Endothelial cell of hepatic sinusoid (primary cell): Measurements from ENCODE around the gene CCDC6.

Experiments used
- in situ Hi-C: cut with HindIII; loops from 2 replicates; pipeline ENCODE4 v1.10.0; 2017; ENCODE audit warnings: low sequenced_read_pairs

Gene CCDC6

GRCh38 chr10:59907537-59907917 is 1.2 kb upstream of the CCDC6 start:
- in situ Hi-C loops: loop anchor here (5.0 kb wide), 1 partner anchor 75 kb away; no protein-coding TSS in a partner anchor

GRCh38 chr10:59905731-59906416 is 482 bp downstream of the CCDC6 start:
- in situ Hi-C loops: loop anchor here (5.0 kb wide), 1 partner anchor 74 kb away; no protein-coding TSS in a partner anchor

DNA sequence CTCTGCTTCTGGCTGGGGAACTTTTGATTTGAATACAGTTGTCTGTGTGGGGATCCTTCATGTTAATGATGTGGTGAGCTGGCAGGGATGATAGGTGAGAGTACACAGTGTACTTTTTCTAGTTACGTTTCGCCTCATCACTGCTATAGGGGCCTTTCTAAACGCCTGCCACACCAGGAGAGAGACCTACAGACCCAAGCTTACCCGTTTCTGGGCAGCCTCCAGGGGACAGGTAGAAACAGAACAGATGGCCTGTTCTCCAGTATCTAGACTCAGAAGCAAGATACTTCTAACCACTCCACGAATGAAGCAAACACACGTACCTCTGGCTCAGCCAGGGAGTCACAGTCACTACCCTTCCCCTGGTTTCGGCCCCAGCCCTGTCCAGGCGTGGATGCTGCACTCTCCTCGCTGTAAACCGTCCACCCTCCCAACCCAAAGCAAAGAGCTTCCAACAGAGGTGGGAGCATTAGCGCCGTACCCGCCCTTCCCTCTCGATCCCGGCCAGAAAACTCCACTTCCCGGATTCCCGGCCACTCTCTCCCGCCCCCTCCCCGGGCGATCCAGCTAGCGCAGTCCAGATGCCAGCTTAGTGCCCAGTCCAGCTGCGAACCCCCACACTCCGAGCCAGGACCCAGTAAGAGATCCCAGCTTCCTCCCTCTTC is 1.2 kb downstream of the CCDC6 start:
- in situ Hi-C loops: loop anchor here (5.0 kb wide), 1 partner anchor 73 kb away; no protein-coding TSS in a partner anchor

DNA sequence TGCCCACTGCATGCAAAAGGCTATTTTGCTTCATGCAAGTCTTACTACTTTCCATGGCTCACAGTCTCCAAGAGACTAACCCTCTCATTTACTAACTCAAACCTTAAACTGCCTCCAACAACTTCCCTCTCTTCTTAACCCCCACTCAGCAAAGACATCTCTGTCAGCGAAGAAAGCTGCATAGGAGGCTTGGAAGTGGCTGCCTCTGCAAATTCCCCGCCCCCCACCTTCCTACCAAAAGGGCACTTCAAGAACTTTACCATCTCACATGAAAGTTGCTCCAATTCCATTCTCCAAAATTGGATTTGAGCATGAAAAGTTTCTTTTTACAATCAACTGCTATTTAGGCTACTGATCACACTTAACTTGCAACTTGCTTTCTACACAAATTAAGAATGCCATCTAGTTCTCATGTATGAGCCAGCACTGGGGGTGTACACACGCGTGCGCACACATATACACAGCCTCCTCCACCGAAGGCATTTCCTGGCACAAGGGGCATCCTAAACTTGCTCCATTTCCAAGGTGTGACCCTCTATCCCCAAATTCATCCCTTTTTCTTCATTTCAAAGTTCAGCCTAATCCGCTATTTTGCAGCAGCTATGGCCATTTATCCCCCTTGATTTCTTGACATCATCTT is 1.8 kb downstream of the CCDC6 start:
- in situ Hi-C loops: loop anchor here (5.0 kb wide), 1 partner anchor 72 kb away; no protein-coding TSS in a partner anchor

GRCh38 chr10:59903871-59904270 is 2.5 kb downstream of the CCDC6 start:
- in situ Hi-C loops: no loop called here

GRCh38 chr10:59902016-59902415 is 4.3 kb downstream of the CCDC6 start:
- in situ Hi-C loops: no loop called here

DNA sequence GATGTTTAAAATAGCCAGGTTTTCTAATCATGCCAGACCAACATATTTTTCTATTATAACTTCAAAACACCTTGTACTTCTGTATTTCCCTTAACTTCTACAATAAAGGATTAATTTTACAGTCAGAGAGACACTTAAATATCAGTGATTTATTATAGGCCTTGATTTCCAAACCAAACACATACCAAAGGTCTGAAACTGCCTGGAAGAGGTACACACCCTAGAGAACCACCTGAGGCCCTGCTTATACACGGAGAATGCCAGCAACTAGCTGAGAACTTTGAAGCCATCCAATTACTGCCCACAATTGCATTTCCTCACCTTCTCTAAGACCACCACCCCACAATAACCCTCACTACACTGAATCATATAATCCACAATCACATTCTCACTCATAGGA is 4.9 kb downstream of the CCDC6 start:
- in situ Hi-C loops: no loop called here

DNA sequence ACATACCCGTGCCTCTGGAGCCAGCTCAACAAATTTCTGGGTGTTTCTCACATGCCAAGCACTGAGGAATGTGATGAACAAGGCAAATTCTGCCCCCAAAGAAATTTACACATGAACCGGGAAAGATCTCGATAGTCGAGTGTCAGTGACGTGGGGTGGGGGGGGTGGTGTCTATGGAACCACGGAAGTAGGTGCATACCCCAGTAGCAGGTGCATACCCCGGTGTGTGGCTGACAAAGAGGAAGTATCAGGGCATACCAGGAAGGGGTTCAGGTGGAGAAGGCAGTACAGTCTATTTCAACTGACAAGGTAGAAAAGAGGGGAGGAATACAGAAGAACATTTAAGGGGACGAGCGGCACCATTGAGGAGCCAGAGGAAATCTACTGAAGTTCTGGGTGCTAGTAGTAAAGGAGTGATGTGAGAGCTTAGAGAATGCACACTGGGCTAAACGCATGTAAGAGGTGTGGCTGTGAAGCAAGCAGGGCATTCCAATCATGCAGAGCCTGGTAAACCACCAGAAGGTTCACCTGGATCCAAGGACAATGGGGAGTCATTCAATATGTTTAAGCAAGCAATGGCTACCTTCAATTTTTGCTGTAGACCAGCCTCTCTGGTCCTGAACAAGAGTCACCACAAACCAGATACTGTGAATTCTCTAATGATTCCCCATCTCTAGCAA is 6.2 kb downstream of the CCDC6 start:
- in situ Hi-C loops: no loop called here

GRCh38 chr10:59898125-59898835 is 8.1 kb downstream of the CCDC6 start:
- in situ Hi-C loops: loop anchor here (5.0 kb wide), 1 partner anchor 36 kb away; no protein-coding TSS in a partner anchor

- in situ Hi-C loops: loop anchor here (5.0 kb wide), 1 partner anchor 34 kb away; no protein-coding TSS in a partner anchor
These were observed 10.2 kb downstream of the CCDC6 start for GRCh38 chr10:59896191-59896590.

- in situ Hi-C loops: loop anchor here (5.0 kb wide), 1 partner anchor 33 kb away; no protein-coding TSS in a partner anchor
These were observed 10.7 kb downstream of the CCDC6 start for GRCh38 chr10:59895629-59896116.

- in situ Hi-C loops: no loop called here
These were observed 12.2 kb downstream of the CCDC6 start for GRCh38 chr10:59894114-59894513.

DNA sequence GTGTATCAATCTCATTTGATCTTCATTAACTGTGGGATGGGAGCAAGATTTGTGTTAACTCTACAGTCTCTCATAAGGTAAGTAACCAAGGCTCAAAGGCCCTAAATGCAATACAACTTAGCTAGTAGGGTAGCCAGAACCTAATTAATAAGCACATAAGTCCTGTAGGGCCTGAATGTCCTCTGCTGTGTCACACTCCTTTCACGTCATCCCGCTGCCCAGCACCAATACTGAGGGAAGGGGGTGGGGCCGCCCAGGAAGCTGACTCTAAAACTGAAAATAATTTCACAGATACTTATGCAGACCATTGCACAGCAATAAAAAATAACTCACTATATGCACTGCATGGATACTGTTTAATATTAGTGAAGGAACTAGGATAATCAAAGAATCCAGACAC is 13.7 kb downstream of the CCDC6 start:
- in situ Hi-C loops: no loop called here

GRCh38 chr10:59891936-59892335 is 14.4 kb downstream of the CCDC6 start:
- in situ Hi-C loops: no loop called here

DNA sequence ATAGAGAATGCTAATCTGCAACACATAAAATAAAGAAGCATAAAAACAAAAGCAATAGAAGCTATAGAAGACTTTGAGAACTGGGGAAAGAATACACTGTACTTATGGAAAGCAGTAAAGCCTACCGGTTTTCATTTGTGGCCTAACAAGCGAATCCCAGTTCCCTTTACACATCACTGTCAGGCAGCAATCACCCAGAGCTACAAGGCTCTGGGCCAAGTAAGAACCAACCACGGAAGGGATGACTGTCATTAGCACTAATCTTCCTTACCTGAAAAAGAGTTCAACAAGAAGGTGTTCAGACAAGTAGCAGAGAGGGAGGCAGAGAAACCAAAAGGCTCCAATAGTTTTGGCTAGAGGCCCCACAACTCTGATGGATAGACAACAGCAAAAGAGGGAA is 15.0 kb downstream of the CCDC6 start:
- in situ Hi-C loops: no loop called here

- in situ Hi-C loops: no loop called here
These were observed 17.4 kb downstream of the CCDC6 start for GRCh38 chr10:59888781-59889435.

DNA sequence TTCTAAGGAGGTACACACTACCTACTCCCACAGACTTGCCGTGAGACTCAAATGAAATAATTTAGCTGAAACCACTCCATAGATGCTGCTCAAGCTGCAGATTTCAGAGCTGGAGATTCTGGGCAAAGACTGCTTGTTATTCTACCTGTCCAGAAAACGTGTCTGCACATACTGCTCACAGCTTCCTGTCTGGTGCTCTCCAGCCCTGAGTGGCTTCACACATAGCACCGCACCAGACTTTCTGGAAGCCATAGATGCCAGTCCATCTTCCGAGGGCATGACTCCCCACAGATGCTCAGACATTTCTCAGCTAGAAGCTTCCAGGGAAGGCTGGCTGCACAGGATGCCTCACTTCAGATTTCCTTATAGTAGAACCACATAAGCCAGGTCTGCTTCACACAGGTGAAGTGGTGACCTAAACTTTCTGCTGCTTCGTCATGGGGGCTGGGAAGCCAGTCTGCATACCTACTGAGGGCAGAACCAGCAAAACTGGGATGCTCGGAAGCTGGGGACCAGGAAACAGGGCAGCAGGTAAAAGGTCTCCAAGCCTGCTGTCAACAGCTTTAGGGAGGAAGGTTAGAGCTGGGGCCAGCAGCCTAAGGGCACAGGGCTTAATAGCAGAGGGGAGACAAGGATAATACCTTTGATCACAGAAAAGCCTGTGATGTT is 18.2 kb downstream of the CCDC6 start:
- in situ Hi-C loops: no loop called here

DNA sequence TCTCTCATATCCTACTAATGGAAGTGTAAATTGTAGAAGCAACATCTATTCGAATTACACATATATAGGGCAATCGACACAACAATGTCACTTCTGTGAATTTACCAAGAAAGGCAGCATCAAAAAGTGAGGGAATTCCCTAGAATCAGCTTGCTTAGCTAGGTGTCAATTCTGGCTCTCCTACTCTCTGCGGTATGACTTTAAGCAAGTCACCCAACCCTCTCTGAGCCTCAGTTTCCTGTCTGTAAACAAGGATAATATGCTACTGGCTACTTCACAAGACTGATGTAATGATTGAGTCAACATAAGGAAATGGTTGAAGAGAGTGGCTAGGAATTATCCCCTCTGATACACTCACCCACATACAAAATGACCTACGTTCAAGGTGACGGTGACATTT is 19.4 kb downstream of the CCDC6 start:
- in situ Hi-C loops: no loop called here

GRCh38 chr10:59885430-59886134 is 20.8 kb downstream of the CCDC6 start:
- in situ Hi-C loops: no loop called here
